Suprapubic skin (tissue), 4 donors: Measurements from ENCODE around the gene STK10. TPM values are rescaled to one million over a fixed set of nuclear protein-coding genes. Genes with fewer than 3 reads are reported as not detected.

Source experiments
- DNase-seq, 2 donors: peaks; one replicate each; pipeline ENCODE4 v3.0.0-alpha.2; 2019; ENCODE audit warnings: low spot score in 2 of 2
- H3K27ac ChIP-seq: fragments of 200-600 bp; sonication (generic); one replicate; pipeline ENCODE4 v1.5.1; 2019
- H3K27me3 ChIP-seq: fragments of 200-600 bp; sonication (generic); one replicate; pipeline ENCODE4 v1.5.1; 2019
- H3K36me3 ChIP-seq: fragments of 200-600 bp; sonication (generic); one replicate; pipeline ENCODE4 v1.5.1; 2019
- H3K4me1 ChIP-seq: fragments of 200-600 bp; sonication (generic); one replicate; pipeline ENCODE4 v1.5.1; 2019
- H3K4me3 ChIP-seq: fragments of 200-600 bp; sonication (generic); one replicate; pipeline ENCODE4 v1.5.1; 2019; ENCODE audit warnings: mild to moderate bottlenecking
- H3K9me3 ChIP-seq: fragments of 200-600 bp; sonication (generic); one replicate; pipeline ENCODE4 v1.5.1; 2019
- EP300 ChIP-seq: sonication (generic); formaldehyde crosslinking; IDR thresholded peaks from one replicate; pipeline ENCODE4 v1.6.1; 2017; ENCODE audit warnings: antibody characterized with exemption
- POLR2A ChIP-seq, 2 donors: fragments of 450-650 bp; IDR thresholded peaks; one replicate each; pipeline ENCODE4 v1.6.1; 2017; ENCODE audit warnings: antibody characterized with exemption in 2 of 2, mild to moderate bottlenecking in 2 of 2, moderate library complexity in 2 of 2
- POLR2AphosphoS5 ChIP-seq, 3 donors: sonication (generic); formaldehyde crosslinking; IDR thresholded peaks; one replicate each; pipeline ENCODE4 v1.6.1; 2017; ENCODE audit warnings: antibody characterized with exemption in 3 of 3
- WGBS: methylation state at CpG from one replicate; pipeline ENCODE4 v1.1.5; 2018; 5-methylcytosine and 5-hydroxymethylcytosine counted together
- total RNA-seq, 4 donors: library from RNA; depleted of rRNA; stranded (reverse); fragments of >200 nt; gene quantifications; one replicate each; pipeline ENCODE4 v1.1.0, GENCODE V29; 2016
- TF ChIP-seq, protein P1 (sequence below), 2 donors: fragments of 200-600 bp in 1 of 2; fragments of 450-650 bp in 1 of 2; sonication (generic) in 1 of 2; IDR thresholded peaks; one replicate each; pipeline ENCODE4 v1.5.1; 2016 to 2019; ENCODE audit warnings: antibody characterized with exemption in 2 of 2, mild to moderate bottlenecking in 1 of 2, moderate library complexity in 1 of 2

The STK10 gene
- total RNA-seq, 4 donors from 2014 or later, result 29.0 to 49.6 (median 36.9) TPM

DNA sequence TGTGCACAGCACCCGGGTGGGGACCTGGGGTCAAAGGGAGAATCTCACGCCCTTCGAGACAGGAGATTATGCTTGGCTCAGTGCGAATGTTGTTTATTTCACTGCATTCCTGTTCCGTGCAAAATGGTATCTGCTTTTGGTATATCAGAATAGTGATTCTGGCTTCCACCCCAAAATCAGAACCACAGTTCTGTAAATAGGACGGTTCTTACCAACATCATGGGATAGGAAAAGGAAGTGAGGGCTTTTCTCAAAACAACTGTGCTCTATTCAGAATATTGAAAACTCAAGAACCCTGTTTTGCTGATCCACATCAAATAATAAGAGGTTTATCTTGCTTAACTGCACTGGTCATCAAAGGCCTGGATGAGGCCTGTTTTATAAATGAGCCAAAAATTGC is 129.9 kb downstream of the STK10 start:
- no peak for DNase-seq
- peaks cover 57% of the 10 kb centered on the region for H3K36me3 ChIP-seq
- TF ChIP-seq POLR2AphosphoS5 (IDR thresholded peaks at IDR 0.05) (no peak), POLR2A (IDR thresholded peaks at IDR 0.05) (no peak), EP300 (no peak)
- TF ChIP-seq, protein P1, sequence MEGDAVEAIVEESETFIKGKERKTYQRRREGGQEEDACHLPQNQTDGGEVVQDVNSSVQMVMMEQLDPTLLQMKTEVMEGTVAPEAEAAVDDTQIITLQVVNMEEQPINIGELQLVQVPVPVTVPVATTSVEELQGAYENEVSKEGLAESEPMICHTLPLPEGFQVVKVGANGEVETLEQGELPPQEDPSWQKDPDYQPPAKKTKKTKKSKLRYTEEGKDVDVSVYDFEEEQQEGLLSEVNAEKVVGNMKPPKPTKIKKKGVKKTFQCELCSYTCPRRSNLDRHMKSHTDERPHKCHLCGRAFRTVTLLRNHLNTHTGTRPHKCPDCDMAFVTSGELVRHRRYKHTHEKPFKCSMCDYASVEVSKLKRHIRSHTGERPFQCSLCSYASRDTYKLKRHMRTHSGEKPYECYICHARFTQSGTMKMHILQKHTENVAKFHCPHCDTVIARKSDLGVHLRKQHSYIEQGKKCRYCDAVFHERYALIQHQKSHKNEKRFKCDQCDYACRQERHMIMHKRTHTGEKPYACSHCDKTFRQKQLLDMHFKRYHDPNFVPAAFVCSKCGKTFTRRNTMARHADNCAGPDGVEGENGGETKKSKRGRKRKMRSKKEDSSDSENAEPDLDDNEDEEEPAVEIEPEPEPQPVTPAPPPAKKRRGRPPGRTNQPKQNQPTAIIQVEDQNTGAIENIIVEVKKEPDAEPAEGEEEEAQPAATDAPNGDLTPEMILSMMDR (IDR thresholded peaks at IDR 0.05), result no peak
- H3K27ac ChIP-seq, result no peak overlapping the region
- H3K4me3 ChIP-seq, result no peak overlapping the region
- no peaks in the 10 kb centered on the region for H3K27me3 ChIP-seq
- no peaks in the 10 kb centered on the region for H3K4me1 ChIP-seq
- 88% methylated on average over 6 of the region's 6 CpGs for WGBS
- H3K9me3 ChIP-seq, result no peaks in the 10 kb centered on the region

DNA sequence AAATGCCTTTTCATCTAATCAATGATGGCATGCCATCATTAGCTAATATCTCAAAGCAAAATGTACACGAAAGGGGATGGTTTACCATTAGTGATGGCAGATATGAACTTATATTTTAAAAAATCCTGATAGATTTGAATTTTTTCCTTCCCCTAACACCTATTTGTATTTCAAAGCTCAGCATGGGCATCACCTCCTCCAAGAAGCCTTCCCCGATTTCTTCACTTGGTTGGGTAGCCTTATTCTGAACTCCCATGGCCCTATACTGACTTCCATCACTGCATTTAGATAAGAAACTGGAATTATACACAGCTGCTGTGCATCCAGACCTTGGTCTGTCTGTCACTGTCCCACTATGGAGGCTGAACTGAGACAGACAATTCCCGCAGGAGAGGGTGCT is 132.0 kb downstream of the STK10 start:
- peaks cover 4% of the 10 kb centered on the region for H3K4me1 ChIP-seq
- no peaks in the 10 kb centered on the region for H3K9me3 ChIP-seq
- WGBS, result 98% methylated on average over 3 of the region's 3 CpGs
- H3K36me3 ChIP-seq, result peaks cover 61% of the 10 kb centered on the region
- no peaks in the 10 kb centered on the region for H3K27me3 ChIP-seq
- no peak overlapping the region for H3K27ac ChIP-seq
- no peak overlapping the region for H3K4me3 ChIP-seq
- DNase-seq, result no peak
- TF ChIP-seq POLR2AphosphoS5 (IDR thresholded peaks at IDR 0.05), result no peak
- no peak for TF ChIP-seq POLR2A (IDR thresholded peaks at IDR 0.05)
- TF ChIP-seq, protein P1 (IDR thresholded peaks at IDR 0.05), result no peak
- TF ChIP-seq EP300, result no peak

DNA sequence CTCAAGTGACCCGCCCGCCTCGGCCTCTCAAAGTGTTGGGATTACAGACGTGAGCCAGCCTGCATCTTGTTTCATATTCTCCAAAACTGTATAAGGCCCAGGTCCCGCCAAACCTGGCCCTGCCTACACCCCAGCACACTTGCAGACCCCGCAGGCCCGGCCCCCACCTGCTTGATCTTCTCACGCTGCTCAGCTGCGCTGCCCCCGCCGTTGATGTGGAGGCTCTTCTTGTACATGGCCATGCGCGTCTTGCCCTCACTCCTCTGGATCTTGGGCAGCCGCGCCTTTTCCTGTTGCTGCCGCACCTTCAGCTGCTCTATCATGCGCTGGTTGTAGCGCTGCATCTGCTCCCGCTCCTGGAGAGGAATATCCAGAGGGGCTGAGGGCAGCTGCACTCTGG is 132.6 kb downstream of the STK10 start:
- no peaks in the 10 kb centered on the region for H3K9me3 ChIP-seq
- H3K36me3 ChIP-seq, result peaks cover 58% of the 10 kb centered on the region
- H3K4me3 ChIP-seq, result no peak overlapping the region
- no peaks in the 10 kb centered on the region for H3K27me3 ChIP-seq
- no peak overlapping the region for H3K27ac ChIP-seq
- peaks cover 4% of the 10 kb centered on the region for H3K4me1 ChIP-seq
- WGBS, result 93% methylated on average over 19 of the region's 19 CpGs
- DNase-seq, result no peak
- TF ChIP-seq, protein P1 (IDR thresholded peaks at IDR 0.05), result no peak
- TF ChIP-seq POLR2AphosphoS5 (IDR thresholded peaks at IDR 0.05) (no peak), EP300 (no peak), POLR2A (IDR thresholded peaks at IDR 0.05) (no peak)

DNA sequence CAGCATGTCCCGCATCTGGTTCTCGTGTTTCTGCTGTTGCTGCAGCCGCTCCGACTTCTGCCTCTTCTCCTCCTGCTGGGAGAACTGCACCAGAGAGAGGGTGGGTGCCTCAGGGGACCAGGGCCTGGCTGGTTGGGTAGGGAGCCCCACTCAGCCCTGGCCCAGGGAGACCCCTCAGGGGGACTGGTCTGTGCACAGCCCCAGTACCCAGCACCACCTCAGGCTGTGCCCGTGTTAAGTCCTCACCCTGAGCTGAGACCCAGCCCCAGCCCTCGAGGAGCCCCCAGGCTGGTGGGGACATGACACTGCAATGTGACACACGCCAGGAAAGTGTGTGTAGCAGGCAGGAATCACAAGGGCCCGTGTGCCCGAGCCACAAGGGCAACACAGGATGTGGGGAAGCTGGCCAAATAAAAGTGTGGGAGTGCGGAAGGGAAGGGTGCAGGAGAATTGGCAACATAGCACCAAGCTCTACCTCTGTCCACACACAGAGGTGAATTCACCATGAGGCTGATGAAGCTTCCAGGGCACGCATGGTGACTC is 133.3 kb downstream of the STK10 start:
- no peak overlapping the region for H3K4me3 ChIP-seq
- peaks cover 4% of the 10 kb centered on the region for H3K4me1 ChIP-seq
- peaks cover 64% of the 10 kb centered on the region for H3K36me3 ChIP-seq
- DNase-seq, result no peak
- WGBS, result 88% methylated on average over 11 of the region's 11 CpGs
- no peaks in the 10 kb centered on the region for H3K9me3 ChIP-seq
- no peaks in the 10 kb centered on the region for H3K27me3 ChIP-seq
- TF ChIP-seq EP300 (no peak), POLR2A (IDR thresholded peaks at IDR 0.05) (no peak), POLR2AphosphoS5 (IDR thresholded peaks at IDR 0.05) (no peak)
- TF ChIP-seq, protein P1 (IDR thresholded peaks at IDR 0.05), result no peak
- no peak overlapping the region for H3K27ac ChIP-seq

DNA sequence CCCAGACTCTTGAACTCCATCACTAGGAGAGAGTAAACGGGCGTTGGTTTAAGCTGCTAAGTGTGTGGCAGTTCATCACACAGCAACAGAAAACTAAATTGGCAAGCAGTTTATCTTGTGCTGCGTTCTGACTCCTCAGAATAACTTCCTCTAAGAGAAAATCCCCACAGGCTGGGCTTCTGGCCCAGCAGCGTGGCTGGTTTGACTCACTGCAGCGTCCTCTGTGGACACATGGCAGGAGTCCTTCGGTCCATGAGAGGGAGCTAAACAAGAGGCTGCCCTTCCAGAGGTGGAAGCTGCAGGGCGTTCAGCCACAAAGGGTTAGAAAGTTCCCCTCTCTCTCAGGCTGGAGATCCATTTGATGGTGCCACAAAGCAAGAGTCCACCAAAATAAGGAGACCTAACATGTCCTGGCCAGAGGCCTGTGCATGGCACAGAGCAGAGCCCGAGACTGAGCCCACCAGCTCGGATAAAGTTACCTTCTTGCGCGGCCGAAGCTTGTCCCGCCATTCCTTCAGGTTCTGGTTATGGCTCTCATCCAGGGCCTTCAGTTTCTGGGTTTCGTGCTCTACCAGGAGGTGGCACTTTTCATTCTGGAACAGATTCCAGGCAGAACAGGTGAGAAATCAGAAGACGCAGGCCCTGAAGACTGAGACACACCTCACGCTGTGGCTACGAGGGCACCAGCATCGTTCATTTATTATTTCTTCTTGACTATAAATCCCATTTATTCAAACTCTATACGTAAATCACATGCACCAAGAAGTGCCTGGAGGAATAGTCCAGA is 135.4 kb downstream of the STK10 start:
- Histone ChIP-seq H3K9me3 (no peaks in the 10 kb centered on the region), H3K36me3 (peaks cover 55% of the 10 kb centered on the region), H3K27me3 (no peaks in the 10 kb centered on the region), H3K27ac (no peak overlapping the region), H3K4me1 (peaks cover 4% of the 10 kb centered on the region), H3K4me3 (no peak overlapping the region)
- WGBS, result 76% methylated on average over 17 of the region's 19 CpGs
- no peak for TF ChIP-seq POLR2AphosphoS5 (IDR thresholded peaks at IDR 0.05)
- TF ChIP-seq, protein P1 (IDR thresholded peaks at IDR 0.05), result no peak
- TF ChIP-seq EP300, result no peak
- TF ChIP-seq POLR2A (IDR thresholded peaks at IDR 0.05), result no peak
- DNase-seq, result no peak
